DMS114 treated with DMSO at 0.1 percent for 48 hours (cell line): ENCODE data around the gene CYSTM1.

Experiments used
- DNase-seq: peaks from one replicate; lab custom pipeline; 2025; ENCODE audit not compliant: unreplicated experiment; lab: John Stamatoyannopoulos, UW

CYSTM1 gene

GRCh38 chr5:140287801-140288521 is 113.0 kb downstream of the CYSTM1 start:
- no peak for DNase-seq

- no peak for DNase-seq
Observed at GRCh38 chr5:140292212-140293036, 117.4 kb downstream of the CYSTM1 start.
